Retinal pigment epithelial cell (primary cell): ENCODE results near the gene OR2L8.

Source experiments
- DNase-seq: peaks from one replicate; pipeline ENCODE4 v3.0.0-alpha.2; 2010; ENCODE audit warnings: low read depth
- H3K4me3 ChIP-seq: 2 replicates; pipeline ENCODE4 v1.5.1; 2011; ENCODE audit warnings: mild to moderate bottlenecking, low read length, control low read depth, moderate library complexity
- TF ChIP-seq, protein P1 (sequence below): conservative IDR thresholded peaks from 2 replicates; pipeline ENCODE4 v1.5.1; 2011; ENCODE audit warnings: low read depth, low read length, control low read depth, inconsistent platforms

OR2L8 gene

DNA sequence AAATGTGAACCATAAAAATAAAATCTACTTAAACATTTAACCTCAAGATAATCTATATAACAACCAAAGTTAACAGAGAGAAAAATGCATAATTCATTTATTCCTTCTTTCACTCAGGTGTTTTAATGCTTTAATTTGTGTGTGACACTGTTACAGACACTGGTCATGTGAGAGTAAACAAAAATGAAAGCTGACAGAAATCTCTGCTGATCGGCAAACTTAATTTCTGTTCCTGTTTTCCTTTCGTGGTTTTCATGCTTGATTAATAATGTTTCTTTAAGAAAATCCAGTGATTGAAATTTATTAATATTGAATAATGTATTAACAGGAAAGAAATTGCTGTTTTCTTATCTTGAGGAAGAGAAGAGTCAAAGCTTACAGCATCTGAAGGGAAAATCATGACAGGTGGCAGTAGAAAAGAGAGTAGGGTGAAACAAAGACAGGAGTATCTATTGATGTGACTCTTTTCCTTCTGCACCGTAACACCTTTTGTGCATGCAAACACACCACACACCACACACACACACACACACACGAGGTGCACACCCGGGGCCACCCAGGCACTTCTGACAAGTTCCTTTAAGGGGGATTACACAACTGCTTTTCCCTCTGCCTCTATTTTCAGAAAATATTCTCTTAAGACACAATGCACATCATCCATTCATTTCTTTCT, 18.0 kb downstream of the OR2L8 start:
- no peak overlapping the region for H3K4me3 ChIP-seq
- TF ChIP-seq, protein P1, sequence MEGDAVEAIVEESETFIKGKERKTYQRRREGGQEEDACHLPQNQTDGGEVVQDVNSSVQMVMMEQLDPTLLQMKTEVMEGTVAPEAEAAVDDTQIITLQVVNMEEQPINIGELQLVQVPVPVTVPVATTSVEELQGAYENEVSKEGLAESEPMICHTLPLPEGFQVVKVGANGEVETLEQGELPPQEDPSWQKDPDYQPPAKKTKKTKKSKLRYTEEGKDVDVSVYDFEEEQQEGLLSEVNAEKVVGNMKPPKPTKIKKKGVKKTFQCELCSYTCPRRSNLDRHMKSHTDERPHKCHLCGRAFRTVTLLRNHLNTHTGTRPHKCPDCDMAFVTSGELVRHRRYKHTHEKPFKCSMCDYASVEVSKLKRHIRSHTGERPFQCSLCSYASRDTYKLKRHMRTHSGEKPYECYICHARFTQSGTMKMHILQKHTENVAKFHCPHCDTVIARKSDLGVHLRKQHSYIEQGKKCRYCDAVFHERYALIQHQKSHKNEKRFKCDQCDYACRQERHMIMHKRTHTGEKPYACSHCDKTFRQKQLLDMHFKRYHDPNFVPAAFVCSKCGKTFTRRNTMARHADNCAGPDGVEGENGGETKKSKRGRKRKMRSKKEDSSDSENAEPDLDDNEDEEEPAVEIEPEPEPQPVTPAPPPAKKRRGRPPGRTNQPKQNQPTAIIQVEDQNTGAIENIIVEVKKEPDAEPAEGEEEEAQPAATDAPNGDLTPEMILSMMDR = no peak
- DNase-seq = no peak

DNA sequence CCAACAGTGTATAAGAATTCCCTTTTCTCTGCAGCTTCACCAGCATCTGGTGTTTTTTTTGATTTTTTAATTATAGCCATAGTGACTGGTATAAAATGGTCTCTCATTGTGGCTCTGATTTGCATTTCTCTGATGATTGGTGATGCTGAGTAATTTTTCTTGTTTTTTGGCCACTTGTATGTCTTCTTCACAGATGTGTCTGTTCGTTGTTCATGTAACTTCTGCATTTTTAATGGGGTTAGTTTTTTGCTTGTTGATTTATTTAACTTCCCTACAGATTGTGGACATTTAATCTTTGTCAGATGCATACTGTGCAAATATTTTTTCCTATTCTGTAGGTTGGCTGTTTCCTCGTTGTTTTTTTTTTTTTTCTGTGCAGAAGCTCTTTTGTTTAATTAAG, 44.3 kb downstream of the OR2L8 start:
- no peak for DNase-seq
- no peak overlapping the region for H3K4me3 ChIP-seq
- TF ChIP-seq, protein P1 = no peak

DNA sequence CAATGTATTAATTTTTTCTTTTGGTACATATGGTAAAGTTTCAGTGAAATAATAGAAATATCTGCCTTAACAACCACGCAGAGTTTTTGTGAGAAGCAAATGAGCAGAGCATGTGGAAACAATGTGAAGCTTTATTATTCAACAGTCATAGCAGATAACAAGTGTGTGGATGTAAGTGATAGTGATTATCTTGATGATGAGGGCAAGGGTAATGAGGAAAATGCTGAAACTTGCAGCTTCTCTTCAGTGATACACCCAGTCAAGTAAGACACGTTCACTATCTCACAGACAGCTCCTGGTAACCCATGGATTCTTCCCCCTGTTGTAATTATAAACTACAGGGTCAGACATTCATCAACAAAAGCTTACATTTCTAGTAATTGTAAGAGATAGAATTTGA, 50.2 kb downstream of the OR2L8 start:
- DNase-seq = no peak
- TF ChIP-seq, protein P1 = no peak
- H3K4me3 ChIP-seq = no peak overlapping the region
